WTC11 (cell line): ENCODE results near the gene GATB. TPM values are rescaled to one million over a fixed set of nuclear protein-coding genes. Genes with fewer than 3 reads are reported as not detected.
A peak's percentile ranks its signal among the peaks of the same experiment; 100 is the strongest.

ENCODE experiments used
- ATAC-seq: fragments of 200-7000 bp; cut with Tn5 transposase; 2 replicates; pipeline ENCODE4 v1.10.0; 2021; ENCODE audit warnings: mild to moderate bottlenecking, moderate library complexity
- CTCF ChIA-PET: fragments of 300-600 bp; sonication (Branson Sonifier 250); formaldehyde crosslinking; loops from one replicate; lab custom pipeline; 2021; ENCODE audit warnings: antibody characterized with exemption; lab: Charles Lee
- POLR2A ChIA-PET: fragments of 350-600 bp; sonication (Branson Sonifier 250); formaldehyde crosslinking; loops from one replicate; lab custom pipeline; 2021; ENCODE audit warnings: antibody characterized with exemption; lab: Charles Lee
- DNase-seq: peaks from one replicate; pipeline ENCODE4 v3.0.0; 2021; ENCODE audit warnings: low spot score
- H3K27ac Mint-ChIP-seq: 2 replicates; pipeline ENCODE4 v1.8.0; 2021; ENCODE audit warnings: mixed read lengths
- H3K27me3 Mint-ChIP-seq: 2 replicates; pipeline ENCODE4 v1.8.0; 2021; ENCODE audit warnings: low read depth, mild to moderate bottlenecking, moderate library complexity, mixed read lengths
- H3K36me3 Mint-ChIP-seq: 2 replicates; pipeline ENCODE4 v1.8.0; 2021; ENCODE audit warnings: mixed read lengths
- H3K4me1 Mint-ChIP-seq: 2 replicates; pipeline ENCODE4 v1.8.0; 2022; ENCODE audit warnings: mixed read lengths
- H3K4me3 Mint-ChIP-seq: 2 replicates; pipeline ENCODE4 v1.8.0; 2021; ENCODE audit warnings: mild to moderate bottlenecking, moderate library complexity, mixed read lengths
- H3K9me3 Mint-ChIP-seq: 2 replicates; pipeline ENCODE4 v1.8.0; 2021; ENCODE audit warnings: mixed read lengths
- ARID4B ChIP-seq: sonication (generic); formaldehyde crosslinking; IDR thresholded peaks from 2 replicates; pipeline ENCODE4 v1.8.0; 2023; ENCODE audit warnings: missing genetic modification reagents, mild to moderate bottlenecking, borderline replicate concordance
- ATF1 ChIP-seq: sonication (generic); formaldehyde crosslinking; IDR thresholded peaks from 2 replicates; pipeline ENCODE4 v1.8.1; 2023; ENCODE audit warnings: mild to moderate bottlenecking, moderate library complexity, missing genetic modification reagents
- CREM ChIP-seq: sonication (generic); formaldehyde crosslinking; IDR thresholded peaks from 2 replicates; pipeline ENCODE4 v1.8.1; 2022; ENCODE audit warnings: mild to moderate bottlenecking, missing genetic modification reagents, moderate library complexity
- ELF4 ChIP-seq: sonication (generic); formaldehyde crosslinking; IDR thresholded peaks from 2 replicates; pipeline ENCODE4 v1.8.1; 2022; ENCODE audit warnings: low read depth, mild to moderate bottlenecking, moderate library complexity, missing genetic modification reagents
- ETV6 ChIP-seq: sonication (generic); formaldehyde crosslinking; IDR thresholded peaks from 2 replicates; pipeline ENCODE4 v1.8.1; 2022; ENCODE audit warnings: mild to moderate bottlenecking, missing genetic modification reagents
- FOXK1 ChIP-seq: sonication (generic); formaldehyde crosslinking; IDR thresholded peaks from 2 replicates; pipeline ENCODE4 v1.8.0; 2022; ENCODE audit warnings: mild to moderate bottlenecking, moderate library complexity, missing genetic modification reagents
- FOXP1 ChIP-seq: sonication (generic); formaldehyde crosslinking; IDR thresholded peaks from 2 replicates; pipeline ENCODE4 v1.8.0; 2022; ENCODE audit warnings: missing genetic modification reagents, mild to moderate bottlenecking, moderate library complexity, borderline replicate concordance
- HMGA2 ChIP-seq: fragments of 250-450 bp; sonication (Bioruptor Pico); IDR thresholded peaks from 2 replicates; pipeline ENCODE4 v1.4.0; 2021; ENCODE audit warnings: mild to moderate bottlenecking, moderate library complexity
- HMGXB4 ChIP-seq: sonication (generic); formaldehyde crosslinking; IDR thresholded peaks from 2 replicates; pipeline ENCODE4 v1.8.1; 2023; ENCODE audit warnings: mild to moderate bottlenecking, moderate library complexity, missing genetic modification reagents
- IRF2 ChIP-seq: sonication (generic); formaldehyde crosslinking; IDR thresholded peaks from 2 replicates; pipeline ENCODE4 v1.8.0; 2022; ENCODE audit warnings: low read depth, missing genetic modification reagents, borderline replicate concordance
- MLX ChIP-seq: sonication (generic); formaldehyde crosslinking; IDR thresholded peaks from 2 replicates; pipeline ENCODE4 v1.8.1; 2023; ENCODE audit warnings: mild to moderate bottlenecking, missing genetic modification reagents, moderate library complexity
- SMAD4 ChIP-seq: sonication (generic); formaldehyde crosslinking; IDR thresholded peaks from 2 replicates; pipeline ENCODE4 v1.8.0; 2022; ENCODE audit warnings: mild to moderate bottlenecking, missing genetic modification reagents
- SOX15 ChIP-seq: fragments of 250-450 bp; sonication (Bioruptor Pico); IDR thresholded peaks from 2 replicates; pipeline ENCODE4 v1.9.0; 2021; ENCODE audit warnings: mild to moderate bottlenecking
- SP1 ChIP-seq: sonication (generic); formaldehyde crosslinking; conservative IDR thresholded peaks from 2 replicates; pipeline ENCODE4 v1.8.1; 2022; ENCODE audit warnings: missing genetic modification reagents
- STAT6 ChIP-seq: sonication (generic); formaldehyde crosslinking; conservative IDR thresholded peaks from 2 replicates; pipeline ENCODE4 v1.8.1; 2023; ENCODE audit warnings: mild to moderate bottlenecking, low read depth, missing genetic modification reagents, moderate library complexity
- USF1 ChIP-seq: sonication (generic); formaldehyde crosslinking; IDR thresholded peaks from 2 replicates; pipeline ENCODE4 v1.8.0; 2022; ENCODE audit warnings: mild to moderate bottlenecking, missing genetic modification reagents
- ZBTB43 ChIP-seq: sonication (generic); formaldehyde crosslinking; IDR thresholded peaks from 2 replicates; pipeline ENCODE4 v1.8.1; 2023; ENCODE audit warnings: mild to moderate bottlenecking, missing genetic modification reagents
- ZMAT4 ChIP-seq: fragments of 250-450 bp; sonication (Bioruptor Pico); IDR thresholded peaks from 2 replicates; pipeline ENCODE4 v1.9.0; 2021; ENCODE audit warnings: mild to moderate bottlenecking
- ZNF219 ChIP-seq: sonication (generic); formaldehyde crosslinking; IDR thresholded peaks from 2 replicates; pipeline ENCODE4 v1.8.0; 2023; ENCODE audit warnings: missing genetic modification reagents, mild to moderate bottlenecking, borderline replicate concordance
- ZNF232 ChIP-seq: sonication (generic); formaldehyde crosslinking; IDR thresholded peaks from 2 replicates; pipeline ENCODE4 v1.8.0; 2022; ENCODE audit warnings: mild to moderate bottlenecking, missing genetic modification reagents
- ZNF317 ChIP-seq: sonication (generic); formaldehyde crosslinking; IDR thresholded peaks from 2 replicates; pipeline ENCODE4 v1.8.1; 2023; ENCODE audit warnings: low read depth, mild to moderate bottlenecking, moderate library complexity, missing genetic modification reagents, borderline replicate concordance
- ZNF423 ChIP-seq: fragments of 250-450 bp; sonication (Bioruptor Pico); IDR thresholded peaks from 2 replicates; pipeline ENCODE4 v2.1.2; 2022; ENCODE audit warnings: mild to moderate bottlenecking, moderate library complexity
- total RNA-seq: library from RNA; stranded (reverse); gene quantifications from 3 replicates; pipeline ENCODE4 v1.2.3, GENCODE V29; 2021

GATB gene
- total RNA-seq, 1 experiment from 2014 or later: 22.7 TPM

GRCh38 chr4:151651496-151651895 lies 109.3 kb downstream of the GATB start (continued):
- no peak for TF ChIP-seq SOX15 (CRISPR knock-in tag)
- TF ChIP-seq, all 79 proteins: peak for 0

GRCh38 chr4:151649479-151649878 lies 111.3 kb downstream of the GATB start:
- H3K27ac Mint-ChIP-seq: no peak overlapping the region
- H3K9me3 Mint-ChIP-seq: no peaks in the 10 kb centered on the region
- ChIA-PET POLR2A (no interaction called here), CTCF (no interaction called here)
- ATAC-seq (no peak; the same call in 1 of the 2 replicates), DNase-seq (no peak)
- no peaks in the 10 kb centered on the region for H3K27me3 Mint-ChIP-seq
- H3K36me3 Mint-ChIP-seq: peaks cover 18% of the 10 kb centered on the region
- H3K4me1 Mint-ChIP-seq: peaks cover 18% of the 10 kb centered on the region
- TF ChIP-seq ARID4B (CRISPR knock-in tag) (no peak), HMGA2 (CRISPR knock-in tag) (no peak), CREM (CRISPR knock-in tag) (no peak), ZBTB43 (CRISPR knock-in tag) (no peak), USF1 (CRISPR knock-in tag) (no peak), SP1 (CRISPR knock-in tag) (no peak)
- no peak overlapping the region for H3K4me3 Mint-ChIP-seq

GRCh38 chr4:151646322-151646721 lies 114.5 kb downstream of the GATB start:
- no peak overlapping the region for H3K27ac Mint-ChIP-seq
- DNase-seq: no peak
- ATAC-seq: peak; percentile 77
- TF ChIP-seq IRF2: no peak
- TF ChIP-seq ATF1 (CRISPR knock-in tag): no peak
- no peak for TF ChIP-seq ZNF423 (CRISPR knock-in tag)
- TF ChIP-seq FOXK1 (CRISPR knock-in tag): no peak
- no peak for TF ChIP-seq ZNF317 (CRISPR knock-in tag)
- TF ChIP-seq ZNF219 (CRISPR knock-in tag): no peak
- no peak for TF ChIP-seq FOXP1 (CRISPR knock-in tag)
- TF ChIP-seq ZMAT4 (CRISPR knock-in tag): no peak
- TF ChIP-seq STAT6: no peak
- TF ChIP-seq MLX (CRISPR knock-in tag): no peak
- TF ChIP-seq HMGXB4 (CRISPR knock-in tag): no peak
- no peak for TF ChIP-seq ETV6
- TF ChIP-seq ELF4 (CRISPR knock-in tag): no peak
- no peak for TF ChIP-seq SMAD4 (CRISPR knock-in tag)
- TF ChIP-seq SOX15 (CRISPR knock-in tag): no peak
- TF ChIP-seq ZNF232 (CRISPR knock-in tag): no peak

More at GRCh38 chr4:151646322-151646721, 114.5 kb downstream of the GATB start:
- Mint-ChIP-seq H3K4me3 (no peak overlapping the region), H3K4me1 (peaks cover 19% of the 10 kb centered on the region), H3K27me3 (no peaks in the 10 kb centered on the region), H3K36me3 (peaks cover 18% of the 10 kb centered on the region), H3K9me3 (no peaks in the 10 kb centered on the region)
- ChIA-PET POLR2A (no interaction called here), CTCF (interaction anchor here (1.0 to 1.6 kb wide), 4 partner anchors 155 to 529 kb away, joined by 5 to 8 read pairs (median 6); partner anchors contain the start of gene PRSS48)
